HG02973 (cell line): ENCODE results near the gene CARS1.

Experiments
- ATAC-seq: cut with Tn5 transposase; IDR thresholded peaks from one replicate; pipeline ENCODE4 v1.9.1; 2021; ENCODE audit warnings: moderate library complexity; ENCODE audit not compliant: unreplicated experiment

The CARS1 gene

GRCh38 chr11:3057069-3057963 lies at the start of gene CARS1:
CARS1 (minus strand) TSS chr11:3057423; CDS start chr11:3057367, 56 bp downstream.
- ATAC-seq: peak; percentile 95

- ATAC-seq: no peak
These were observed 48.8 kb upstream of the CARS1 start for GRCh38 chr11:3105791-3106735.

- ATAC-seq: no peak
These were observed 48.0 kb upstream of the CARS1 start for GRCh38 chr11:3104961-3105790.

GRCh38 chr11:3104051-3104714 lies 47.0 kb upstream of the CARS1 start:
- ATAC-seq: no peak

GRCh38 chr11:3103076-3103475 lies 45.9 kb upstream of the CARS1 start:
- no peak for ATAC-seq

GRCh38 chr11:3102641-3102921 lies 45.4 kb upstream of the CARS1 start:
- no peak for ATAC-seq

GRCh38 chr11:3101921-3102640 lies 44.9 kb upstream of the CARS1 start:
- no peak for ATAC-seq

- ATAC-seq: no peak
These were observed 42.0 kb upstream of the CARS1 start for GRCh38 chr11:3099178-3099577.

GRCh38 chr11:3096909-3097530 lies 39.8 kb upstream of the CARS1 start:
- ATAC-seq: no peak

- no peak for ATAC-seq
These were observed 38.6 kb upstream of the CARS1 start for GRCh38 chr11:3095712-3096361.

GRCh38 chr11:3094223-3094824 lies 37.1 kb upstream of the CARS1 start:
- no peak for ATAC-seq

- no peak for ATAC-seq
These were observed 36.3 kb upstream of the CARS1 start for GRCh38 chr11:3093281-3094191.

- ATAC-seq: no peak
These were observed 35.4 kb upstream of the CARS1 start for GRCh38 chr11:3092603-3093141.

- peak; percentile 77 for ATAC-seq
These were observed 34.8 kb upstream of the CARS1 start for GRCh38 chr11:3091846-3092602.

- no peak for ATAC-seq
These were observed 34.0 kb upstream of the CARS1 start for GRCh38 chr11:3091081-3091845.
